Esophagus muscularis mucosa (tissue), 4 donors: Measurements from ENCODE around the gene CARHSP1. TPM values are rescaled to one million over a fixed set of nuclear protein-coding genes. Genes with fewer than 3 reads are reported as not detected.
A peak's percentile ranks its signal among the peaks of the same experiment; 100 is the strongest.

Source experiments
- DNase-seq: peaks from one replicate; pipeline ENCODE4 v3.0.0-alpha.2; 2017; ENCODE audit errors: extremely low spot score
- H3K27ac ChIP-seq, 4 donors: fragments of 200-600 bp; sonication (generic); replicated peaks in 1 of 4; 1 replicate in 3 of 4; 2 replicates in 1 of 4; pipeline ENCODE4 v1.5.1; 2016 to 2019; ENCODE audit warnings: mild to moderate bottlenecking in 1 of 4
- H3K27me3 ChIP-seq, 4 donors: fragments of 200-600 bp; sonication (generic); one replicate each; pipeline versions ENCODE4 v1.5.1 to v1.6.0; 2016 to 2019
- H3K36me3 ChIP-seq, 4 donors: fragments of 200-600 bp; sonication (generic); one replicate each; pipeline ENCODE4 v1.5.1; 2016 to 2019
- H3K4me1 ChIP-seq, 4 donors: fragments of 200-600 bp; sonication (generic); one replicate each; pipeline ENCODE4 v1.5.1; 2016 to 2019
- H3K4me3 ChIP-seq, 4 donors: fragments of 200-600 bp; sonication (generic); 1 replicate in 2 of 4; 2 replicates in 2 of 4; pipeline ENCODE4 v1.5.1; 2016 to 2019; ENCODE audit warnings: mild to moderate bottlenecking in 4 of 4, moderate library complexity in 1 of 4
- H3K9me3 ChIP-seq, 4 donors: fragments of 200-600 bp; sonication (generic); 1 replicate in 3 of 4; 2 replicates in 1 of 4; pipeline ENCODE4 v1.5.1; 2016 to 2019
- EP300 ChIP-seq: sonication (generic); formaldehyde crosslinking; IDR thresholded peaks from one replicate; pipeline ENCODE4 v1.6.1; 2017; ENCODE audit warnings: antibody characterized with exemption
- POLR2A ChIP-seq: fragments of 450-650 bp; IDR thresholded peaks from one replicate; pipeline ENCODE4 v1.6.1; 2017; ENCODE audit warnings: antibody characterized with exemption, moderate library complexity, mild to moderate bottlenecking, low read depth
- POLR2AphosphoS5 ChIP-seq, 2 donors: sonication (generic); formaldehyde crosslinking; IDR thresholded peaks; one replicate each; pipeline ENCODE4 v1.6.1; 2017; ENCODE audit warnings: antibody characterized with exemption in 2 of 2
- WGBS: methylation state at CpG from one replicate; pipeline ENCODE4 v1.1.5; 2018; 5-methylcytosine and 5-hydroxymethylcytosine counted together
- intact Hi-C: fragments of 100-400 bp; cut with DNase I; formaldehyde crosslinking; loops from one replicate; pipeline ENCODE4 v1.15.1; 2023
- total RNA-seq, 4 donors: library from RNA; depleted of rRNA; stranded (reverse); fragments of >200 nt; gene quantifications; one replicate each; pipeline versions ENCODE4 v1.1.0 to v1.2.1, GENCODE V29; 2016
- TF ChIP-seq, protein P1 (sequence below), 3 experiments: fragments of 200-600 bp in 2 of 3; fragments of 450-650 bp in 1 of 3; sonication (generic) in 2 of 3; IDR thresholded peaks; one replicate each; pipeline ENCODE4 v1.5.1; 2017 to 2019; ENCODE audit warnings: antibody characterized with exemption in 3 of 3, mild to moderate bottlenecking in 2 of 3, moderate library complexity in 1 of 3

Gene CARHSP1
- total RNA-seq, 4 donors from 2014 or later: 33.2 to 95.8 (median 73.9) TPM

DNA sequence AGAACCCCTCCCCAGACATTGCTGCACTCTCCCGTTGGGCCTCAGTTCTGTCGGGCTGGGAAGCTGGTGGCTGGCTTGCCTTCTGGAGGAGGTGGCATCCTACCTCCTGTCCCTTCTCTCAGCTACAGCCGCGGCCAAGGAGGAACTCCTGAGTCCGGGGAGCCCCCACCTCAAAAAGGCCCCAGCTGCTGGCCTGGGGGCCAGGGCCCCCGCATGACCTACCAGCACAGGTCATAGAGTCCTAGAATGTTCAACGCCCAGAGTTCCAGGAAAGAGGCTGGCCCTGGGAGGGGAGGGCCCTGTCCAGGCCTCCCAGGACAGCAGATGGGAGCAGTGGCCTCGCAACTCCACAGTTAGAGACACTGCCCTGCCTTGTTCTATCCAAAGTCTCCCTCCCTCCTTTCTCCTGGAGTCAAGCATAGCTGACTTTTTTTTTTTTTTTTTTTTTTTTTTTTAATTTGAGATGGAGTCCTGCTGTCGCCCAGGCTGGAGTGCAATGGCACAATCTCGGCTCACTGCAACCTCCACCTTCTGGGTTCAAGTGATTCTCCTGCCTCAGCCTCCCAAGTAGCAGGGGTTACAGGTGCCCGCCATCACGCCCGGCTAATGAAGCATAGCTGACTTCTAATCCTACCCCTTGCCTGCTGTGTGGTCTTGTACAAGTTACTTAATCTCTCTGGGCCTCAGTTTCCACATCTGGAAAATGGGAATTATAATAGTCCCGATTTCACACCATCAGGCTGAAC lies 7.1 kb downstream of the CARHSP1 start:
- no peak for DNase-seq
- WGBS: 85% methylated on average over 8 of the region's 14 CpGs
- Histone ChIP-seq H3K36me3 (peaks cover 0 to 20% (median 16%) of the 10 kb centered on the region in 4 donors), H3K27ac (peak overlapping the region; percentile 54 to 80 (median 66)), H3K4me3 (peak overlapping the region in 1 of 4 donors; percentile 38), H3K9me3 (no peaks in the 10 kb centered on the region), H3K4me1 (peaks cover 69 to 89% (median 86%) of the 10 kb centered on the region in 4 donors), H3K27me3 (peaks cover 0 to 9% (median 2%) of the 10 kb centered on the region in 4 donors)
- TF ChIP-seq, protein P1, sequence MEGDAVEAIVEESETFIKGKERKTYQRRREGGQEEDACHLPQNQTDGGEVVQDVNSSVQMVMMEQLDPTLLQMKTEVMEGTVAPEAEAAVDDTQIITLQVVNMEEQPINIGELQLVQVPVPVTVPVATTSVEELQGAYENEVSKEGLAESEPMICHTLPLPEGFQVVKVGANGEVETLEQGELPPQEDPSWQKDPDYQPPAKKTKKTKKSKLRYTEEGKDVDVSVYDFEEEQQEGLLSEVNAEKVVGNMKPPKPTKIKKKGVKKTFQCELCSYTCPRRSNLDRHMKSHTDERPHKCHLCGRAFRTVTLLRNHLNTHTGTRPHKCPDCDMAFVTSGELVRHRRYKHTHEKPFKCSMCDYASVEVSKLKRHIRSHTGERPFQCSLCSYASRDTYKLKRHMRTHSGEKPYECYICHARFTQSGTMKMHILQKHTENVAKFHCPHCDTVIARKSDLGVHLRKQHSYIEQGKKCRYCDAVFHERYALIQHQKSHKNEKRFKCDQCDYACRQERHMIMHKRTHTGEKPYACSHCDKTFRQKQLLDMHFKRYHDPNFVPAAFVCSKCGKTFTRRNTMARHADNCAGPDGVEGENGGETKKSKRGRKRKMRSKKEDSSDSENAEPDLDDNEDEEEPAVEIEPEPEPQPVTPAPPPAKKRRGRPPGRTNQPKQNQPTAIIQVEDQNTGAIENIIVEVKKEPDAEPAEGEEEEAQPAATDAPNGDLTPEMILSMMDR (IDR thresholded peaks at IDR 0.05): no peak
- no peak for TF ChIP-seq POLR2A
- no peak for TF ChIP-seq POLR2AphosphoS5 (IDR thresholded peaks at IDR 0.05)
- no peak for TF ChIP-seq EP300
- intact Hi-C loops: no loop called here

DNA sequence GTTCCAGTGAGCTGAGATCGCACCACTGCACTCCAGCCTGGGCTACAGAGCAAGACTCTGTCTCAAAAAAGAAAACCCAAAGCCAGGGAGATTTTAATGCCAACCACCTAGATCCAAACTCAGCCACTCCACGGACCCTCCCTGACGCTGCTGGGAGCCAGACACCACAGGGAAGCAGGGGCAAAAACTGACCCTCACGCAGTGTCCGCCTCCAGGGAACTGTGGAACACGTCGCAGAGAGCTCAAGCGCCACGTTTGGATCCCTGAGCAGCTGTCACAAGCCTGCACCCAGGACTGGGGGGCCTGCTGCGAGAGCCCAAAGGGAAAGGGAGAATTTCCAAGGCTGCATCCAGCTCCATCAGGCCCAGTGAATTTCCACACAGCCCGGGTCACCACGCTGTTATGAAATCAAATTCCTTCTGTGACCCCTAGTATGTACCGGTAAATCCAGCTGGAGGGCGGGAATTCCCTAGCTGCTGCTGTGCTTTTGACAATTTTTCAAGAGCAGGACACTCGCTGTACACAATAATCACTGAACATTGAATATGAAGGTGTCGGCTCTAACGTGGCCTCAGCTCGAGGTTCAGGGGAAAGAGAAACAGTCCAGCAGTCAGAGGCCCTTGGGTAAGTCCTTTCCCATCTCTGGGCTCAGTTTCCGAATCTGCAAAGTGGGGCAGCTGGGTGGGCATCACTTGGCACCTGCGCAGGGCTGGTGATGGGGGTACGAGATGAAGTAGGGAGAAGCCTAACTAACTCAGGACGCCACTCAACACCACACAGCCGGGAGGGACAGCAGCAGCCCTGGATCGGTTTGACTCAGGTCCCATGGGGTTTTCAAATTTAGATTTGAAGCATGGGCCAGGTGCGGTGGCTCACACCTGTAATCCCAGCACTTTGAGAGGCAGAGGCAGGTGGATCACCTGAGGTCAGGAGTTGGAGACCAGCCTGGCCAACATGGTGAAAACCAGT lies 8.6 kb downstream of the CARHSP1 start:
- no peak for TF ChIP-seq EP300
- TF ChIP-seq POLR2AphosphoS5 (IDR thresholded peaks at IDR 0.05): peak; percentile 64 to 68
- Histone ChIP-seq H3K36me3 (peaks cover 0 to 35% (median 29%) of the 10 kb centered on the region in 4 donors), H3K27me3 (no peaks in the 10 kb centered on the region), H3K9me3 (no peaks in the 10 kb centered on the region), H3K4me1 (peaks cover 54 to 81% (median 71%) of the 10 kb centered on the region in 4 donors), H3K27ac (peak overlapping the region; percentile 54 to 80 (median 66)), H3K4me3 (peak overlapping the region in 2 of 4 donors; percentile 1 to 32)
- DNase-seq: peak; percentile 95
- intact Hi-C loops: no loop called here
- 56% methylated on average over 23 of the region's 25 CpGs for WGBS

DNA sequence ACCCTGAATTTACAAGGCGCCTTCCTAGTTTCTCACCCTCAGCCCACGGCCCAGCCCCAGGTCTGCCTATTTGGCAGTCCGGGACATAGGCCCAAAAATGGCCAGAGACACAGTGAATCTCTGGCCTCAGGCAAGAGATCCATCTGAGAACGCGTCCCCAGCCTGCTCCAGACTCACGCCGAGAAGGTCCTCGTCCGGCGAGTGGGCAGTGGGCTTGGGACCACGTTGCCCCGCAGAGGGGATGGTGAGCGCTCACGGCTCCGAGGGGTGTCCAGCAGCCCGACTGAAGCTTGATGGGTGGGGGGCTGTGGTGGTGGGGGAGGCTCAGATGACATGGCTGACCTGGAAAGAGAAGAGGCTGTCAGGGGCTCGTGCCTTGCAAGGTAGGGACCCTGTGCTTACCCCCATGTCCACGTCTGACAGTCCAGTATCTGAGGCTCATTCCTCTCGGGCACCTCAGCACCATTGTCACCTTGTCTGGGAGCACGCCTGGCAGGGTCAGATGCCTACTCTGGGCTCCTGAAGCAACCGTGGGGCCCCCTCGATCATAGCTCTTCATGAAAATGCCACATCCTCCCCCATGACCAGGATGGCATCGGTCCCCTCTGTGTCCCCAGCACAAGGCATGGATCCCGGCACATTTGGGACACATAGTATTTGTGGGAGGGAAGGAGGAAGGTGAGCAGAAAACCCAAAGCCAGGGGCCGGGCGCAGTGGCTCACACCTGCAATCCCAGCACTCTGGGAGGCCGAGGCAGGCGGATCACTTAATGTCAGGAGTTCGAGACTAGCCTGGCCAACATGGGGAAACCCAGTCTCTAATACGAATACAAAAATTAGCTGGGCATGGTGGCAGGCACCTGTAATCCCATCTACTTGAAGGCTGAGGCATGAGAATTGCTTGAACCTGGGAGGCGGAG lies 9.6 kb downstream of the CARHSP1 start:
- TF ChIP-seq POLR2AphosphoS5 (IDR thresholded peaks at IDR 0.05) (no peak), POLR2A (no peak), EP300 (no peak)
- TF ChIP-seq, protein P1 (IDR thresholded peaks at IDR 0.05): no peak
- peaks cover 46 to 74% (median 62%) of the 10 kb centered on the region in 4 donors for H3K4me1 ChIP-seq
- H3K27me3 ChIP-seq: no peaks in the 10 kb centered on the region
- peak overlapping the region in 1 of 4 donors; percentile 14 for H3K4me3 ChIP-seq
- peaks cover 0 to 45% (median 38%) of the 10 kb centered on the region in 4 donors for H3K36me3 ChIP-seq
- H3K27ac ChIP-seq: peak overlapping the region; percentile 54 to 80 (median 64)
- intact Hi-C loops: no loop called here
- no peak for DNase-seq
- no peaks in the 10 kb centered on the region for H3K9me3 ChIP-seq
- 91% methylated on average over 21 of the region's 31 CpGs for WGBS

DNA sequence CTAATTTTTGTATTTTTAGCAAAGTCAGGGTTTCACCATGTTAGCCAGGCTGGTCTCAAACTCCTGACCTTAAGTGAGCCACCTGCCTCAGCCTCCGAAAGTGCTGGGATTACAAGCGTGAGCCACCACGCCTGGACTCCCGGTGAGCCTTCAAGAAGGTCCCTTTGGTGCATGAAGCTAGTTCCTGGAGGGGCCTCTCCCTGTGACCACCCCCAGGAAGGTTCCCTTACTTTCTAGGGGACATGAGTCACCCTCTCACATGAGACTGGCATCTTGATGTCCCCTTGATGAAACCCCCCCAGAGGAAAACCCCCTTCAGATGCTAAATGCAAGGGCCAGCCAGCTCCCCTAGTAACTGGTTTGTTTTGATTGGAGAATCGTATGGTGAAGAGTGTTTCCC lies 12.8 kb downstream of the CARHSP1 start:
- H3K36me3 ChIP-seq: peaks cover 0 to 72% (median 50%) of the 10 kb centered on the region in 4 donors
- no peaks in the 10 kb centered on the region for H3K27me3 ChIP-seq
- no peak overlapping the region for H3K27ac ChIP-seq
- H3K4me1 ChIP-seq: peaks cover 26 to 48% (median 34%) of the 10 kb centered on the region in 4 donors
- intact Hi-C loops: no loop called here
- WGBS: 66% methylated on average over 4 of the region's 5 CpGs
- no peak overlapping the region for H3K4me3 ChIP-seq
- no peaks in the 10 kb centered on the region for H3K9me3 ChIP-seq
- no peak for DNase-seq
- TF ChIP-seq, protein P1 (IDR thresholded peaks at IDR 0.05): no peak
- TF ChIP-seq POLR2AphosphoS5 (IDR thresholded peaks at IDR 0.05) (no peak), POLR2A (no peak), EP300 (no peak)
